GM18909 (cell line): ENCODE results near the gene MFSD6.
"Not testable (repeated sequence)": the region's sequence is repeated elsewhere in the genome, so short reads cannot be mapped to it uniquely, and the experiment has no call there.

Experiments
- ATAC-seq: cut with Tn5 transposase; IDR thresholded peaks from one replicate; pipeline ENCODE4 v1.9.1; 2021; ENCODE audit warnings: mild to moderate bottlenecking; ENCODE audit not compliant: unreplicated experiment, poor library complexity

Gene MFSD6

DNA sequence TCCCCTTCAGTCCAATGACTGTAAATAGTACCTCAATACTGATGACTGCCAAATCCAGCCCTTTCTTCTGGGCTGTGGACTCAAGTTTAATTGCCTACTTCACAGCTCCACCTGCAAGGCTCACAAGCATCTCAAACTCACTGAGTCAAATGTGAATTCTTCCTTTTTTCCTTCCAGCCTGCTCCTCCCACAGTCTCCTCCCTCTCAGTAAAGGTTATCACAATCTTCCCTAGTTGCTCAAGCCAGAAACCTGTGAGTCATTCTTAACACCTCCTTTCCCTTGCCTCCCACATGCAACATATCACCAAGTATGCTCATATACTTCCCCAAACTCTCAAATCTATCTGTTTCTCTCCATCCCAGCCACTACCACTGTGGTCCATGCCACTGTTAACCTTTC is 3.7 kb upstream of the MFSD6 start:
- no peak for ATAC-seq

DNA sequence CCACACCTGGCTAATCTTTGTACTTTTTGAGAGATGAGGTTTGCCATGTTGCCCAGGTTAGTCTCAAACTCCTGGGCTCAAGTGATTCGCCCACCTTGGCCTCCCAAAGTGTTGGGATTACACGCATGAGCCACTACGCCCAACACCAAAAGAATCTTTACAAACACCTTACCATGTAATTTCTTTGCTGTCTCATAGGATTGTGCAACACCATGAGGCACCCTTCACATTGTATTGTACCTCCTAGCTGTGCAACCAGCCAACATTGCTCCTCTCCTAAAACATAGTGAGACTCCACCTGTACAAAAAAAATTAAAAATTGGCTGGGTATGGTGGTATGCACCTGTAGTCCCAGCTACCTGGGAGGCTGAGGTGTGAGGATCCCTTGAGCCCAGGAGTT is 3.1 kb upstream of the MFSD6 start:
- ATAC-seq: no peak

DNA sequence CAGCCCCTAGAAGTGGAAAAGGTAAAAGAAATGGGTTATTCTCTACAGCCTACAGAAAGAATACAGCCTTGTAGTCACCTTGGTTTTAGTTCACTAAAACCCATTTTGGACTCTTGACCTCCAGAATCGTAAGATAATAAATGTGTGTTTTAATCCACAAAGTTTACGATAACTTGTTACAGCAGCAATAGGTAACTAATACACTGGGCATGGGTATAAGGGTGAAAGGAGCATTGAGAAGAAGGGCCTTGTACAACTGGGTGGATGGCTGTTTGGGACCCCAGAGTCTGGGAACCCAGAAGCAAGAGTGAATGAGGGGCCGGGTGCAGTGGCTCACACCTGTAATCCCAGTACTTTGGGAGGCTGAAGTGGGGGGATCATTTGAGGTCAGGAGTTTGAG is 2.2 kb upstream of the MFSD6 start:
- ATAC-seq: no peak

DNA sequence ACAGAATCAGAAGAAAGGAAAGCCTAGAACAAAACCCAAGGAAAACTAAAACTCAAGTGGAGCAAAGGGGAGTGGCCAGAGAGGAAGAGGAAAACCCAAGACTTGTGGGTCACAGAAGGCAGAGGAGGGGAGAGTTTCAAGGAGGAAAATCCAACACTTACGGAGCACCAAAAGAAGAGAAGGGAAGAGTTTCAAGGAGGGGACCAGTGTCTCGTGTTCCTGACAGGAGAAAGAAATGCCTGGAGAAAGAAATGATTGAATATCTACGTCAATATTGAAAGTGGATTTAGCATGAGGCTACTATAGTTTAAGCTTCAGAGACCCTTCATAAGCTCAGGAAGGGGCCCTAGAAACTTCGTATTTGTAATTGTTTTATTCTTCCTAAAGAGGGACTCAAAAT is 1.4 kb upstream of the MFSD6 start:
- ATAC-seq: no peak

DNA sequence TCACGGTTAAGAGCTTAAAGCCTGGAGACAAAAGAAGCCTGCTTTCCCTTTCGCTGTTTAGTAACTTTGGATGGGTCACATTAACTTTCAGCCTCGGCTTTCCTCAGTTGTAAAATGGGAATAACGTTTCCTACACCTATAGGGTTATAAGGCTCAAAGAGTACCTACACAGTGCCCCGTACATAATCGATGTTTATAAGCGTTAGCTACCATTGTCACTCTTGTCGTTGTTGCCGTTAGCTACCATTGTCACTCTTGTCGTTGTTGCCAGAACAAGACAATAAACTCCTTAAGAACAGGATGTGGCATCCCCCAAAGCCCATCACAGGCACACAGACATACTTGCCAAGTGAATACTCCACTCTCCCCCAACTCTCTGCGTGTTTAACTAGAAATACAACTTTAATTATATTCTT is 901 bp upstream of the MFSD6 start:
- no peak for ATAC-seq

DNA sequence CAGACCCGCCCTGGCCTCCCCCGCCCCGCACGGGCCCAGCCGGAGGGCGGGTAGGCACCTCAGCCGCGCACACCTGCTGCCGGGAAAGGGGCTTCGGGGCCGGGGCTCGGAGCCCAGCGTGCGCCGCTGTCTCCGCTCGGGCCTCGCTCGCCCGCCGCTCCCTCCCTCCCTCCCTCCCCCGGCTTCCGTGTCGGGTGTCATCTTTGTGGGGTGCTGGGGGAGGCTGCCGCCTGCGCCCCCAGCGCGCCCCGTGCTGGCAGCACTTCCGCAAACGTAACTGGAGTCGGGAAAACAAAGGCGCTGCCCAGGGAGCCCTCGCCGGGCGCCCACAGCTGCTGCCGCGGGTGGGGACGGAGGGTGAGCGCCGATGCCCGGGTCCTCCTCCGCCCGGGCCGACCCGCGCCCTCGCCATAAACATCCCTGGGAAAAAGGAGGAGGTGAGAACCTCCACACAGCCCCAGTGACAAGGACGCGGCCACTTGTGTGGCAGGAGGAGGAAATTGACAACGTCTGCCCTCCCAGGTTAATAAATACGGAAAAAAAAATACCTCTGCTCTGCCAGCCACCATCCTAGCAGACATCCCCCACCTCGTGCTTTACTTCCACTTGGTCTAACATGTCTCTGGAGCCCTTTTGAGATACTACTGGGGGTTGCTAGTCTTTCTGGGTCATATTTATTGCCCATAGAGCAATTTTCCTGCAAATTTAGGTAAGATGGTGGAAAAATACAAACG is 550 bp downstream of the MFSD6 start:
- peak; percentile 75 for ATAC-seq

DNA sequence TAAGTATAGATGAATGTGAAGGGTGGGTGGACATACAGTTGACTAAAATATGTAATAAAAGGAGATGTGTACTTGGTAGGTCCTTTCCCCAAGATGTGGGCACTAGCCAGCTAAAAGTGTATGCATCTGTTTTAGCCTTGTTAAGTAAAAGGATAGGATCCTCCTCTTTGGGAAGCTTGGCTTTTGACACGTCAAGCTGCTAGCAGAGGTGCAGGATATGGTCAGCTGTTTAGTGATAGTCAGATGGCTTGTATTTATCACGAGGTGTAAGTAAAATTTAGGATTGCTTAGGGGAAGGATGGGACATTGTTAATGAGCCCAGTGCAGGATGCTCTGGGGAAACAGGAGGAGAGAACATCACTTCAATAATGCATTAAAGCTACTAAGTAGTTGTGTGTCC is 1.5 kb downstream of the MFSD6 start:
- no peak for ATAC-seq

DNA sequence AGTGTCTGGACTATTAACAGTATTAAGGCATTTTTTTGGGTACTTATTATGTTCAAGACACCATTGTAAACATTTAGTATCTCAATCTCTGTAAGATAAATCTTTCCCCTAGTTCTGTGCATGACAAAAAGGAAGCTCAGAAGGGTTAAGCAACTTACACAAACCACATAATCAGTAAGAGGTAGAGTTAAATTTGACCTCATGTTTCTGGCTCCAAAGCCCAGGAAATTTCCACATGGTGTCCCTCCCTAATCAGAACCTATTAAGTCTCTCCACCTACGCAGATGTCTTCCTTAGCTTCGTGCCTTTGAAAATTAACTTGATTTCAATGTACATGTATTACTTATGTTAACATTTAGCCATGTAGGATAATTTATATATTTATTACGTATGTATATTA is 2.0 kb downstream of the MFSD6 start:
- no peak for ATAC-seq

DNA sequence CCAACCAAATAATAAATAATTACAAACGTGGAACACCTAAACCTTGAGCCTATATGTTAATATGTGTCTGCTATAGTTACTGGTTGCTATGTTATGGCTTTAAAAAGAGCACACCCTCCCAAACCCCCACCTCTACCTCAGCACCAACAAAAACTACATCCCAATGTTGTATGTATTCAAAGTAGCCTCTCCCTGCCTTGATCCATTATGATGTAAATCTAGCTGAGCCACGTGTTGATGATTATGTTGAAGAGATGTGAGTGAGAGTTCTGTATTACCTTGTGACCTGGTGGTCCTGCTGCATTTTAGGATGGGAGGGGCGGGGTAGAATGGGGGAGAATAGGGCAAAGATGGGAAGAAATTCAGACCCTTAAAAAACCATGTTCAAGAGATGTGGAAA is 4.8 kb downstream of the MFSD6 start:
- no peak for ATAC-seq

DNA sequence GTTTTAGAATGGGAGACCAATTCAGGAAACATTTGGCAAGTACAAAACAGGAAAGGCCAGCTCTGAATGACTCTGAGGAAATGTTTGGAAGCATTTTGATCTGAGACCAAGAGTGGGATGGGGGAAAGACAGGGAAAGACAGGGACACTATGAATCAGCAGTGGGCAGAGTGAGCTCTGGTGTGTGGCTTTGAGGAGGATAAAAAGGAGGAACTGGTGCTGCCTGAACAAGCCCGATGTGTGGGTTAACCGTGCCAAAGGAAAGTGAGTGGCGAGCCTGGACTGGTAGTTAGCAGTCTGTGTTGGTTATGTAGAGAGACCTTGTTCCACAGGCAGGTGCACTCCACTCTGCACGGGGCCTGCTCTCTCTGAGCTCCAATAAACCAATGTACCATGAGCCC is 5.3 kb downstream of the MFSD6 start:
- no peak for ATAC-seq

DNA sequence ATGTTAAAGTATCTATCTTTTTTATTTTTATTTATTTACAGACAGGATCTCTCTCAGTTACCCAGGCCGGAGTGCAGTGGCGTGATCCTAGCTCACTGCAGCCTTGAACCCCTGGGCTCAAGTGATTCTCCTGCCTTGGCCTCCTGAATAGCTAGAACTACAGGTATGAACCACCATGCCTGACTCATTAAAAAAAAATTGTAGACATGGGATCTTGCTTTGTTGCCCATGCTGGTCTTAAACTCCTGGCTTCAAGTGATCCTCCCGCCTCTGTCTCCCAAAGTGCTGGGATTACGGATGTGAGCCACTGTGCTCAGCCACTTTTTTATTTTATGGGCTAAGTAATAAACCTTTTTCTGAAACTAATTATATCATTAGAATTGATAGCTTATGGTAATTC is 7.1 kb downstream of the MFSD6 start:
- no peak for ATAC-seq

DNA sequence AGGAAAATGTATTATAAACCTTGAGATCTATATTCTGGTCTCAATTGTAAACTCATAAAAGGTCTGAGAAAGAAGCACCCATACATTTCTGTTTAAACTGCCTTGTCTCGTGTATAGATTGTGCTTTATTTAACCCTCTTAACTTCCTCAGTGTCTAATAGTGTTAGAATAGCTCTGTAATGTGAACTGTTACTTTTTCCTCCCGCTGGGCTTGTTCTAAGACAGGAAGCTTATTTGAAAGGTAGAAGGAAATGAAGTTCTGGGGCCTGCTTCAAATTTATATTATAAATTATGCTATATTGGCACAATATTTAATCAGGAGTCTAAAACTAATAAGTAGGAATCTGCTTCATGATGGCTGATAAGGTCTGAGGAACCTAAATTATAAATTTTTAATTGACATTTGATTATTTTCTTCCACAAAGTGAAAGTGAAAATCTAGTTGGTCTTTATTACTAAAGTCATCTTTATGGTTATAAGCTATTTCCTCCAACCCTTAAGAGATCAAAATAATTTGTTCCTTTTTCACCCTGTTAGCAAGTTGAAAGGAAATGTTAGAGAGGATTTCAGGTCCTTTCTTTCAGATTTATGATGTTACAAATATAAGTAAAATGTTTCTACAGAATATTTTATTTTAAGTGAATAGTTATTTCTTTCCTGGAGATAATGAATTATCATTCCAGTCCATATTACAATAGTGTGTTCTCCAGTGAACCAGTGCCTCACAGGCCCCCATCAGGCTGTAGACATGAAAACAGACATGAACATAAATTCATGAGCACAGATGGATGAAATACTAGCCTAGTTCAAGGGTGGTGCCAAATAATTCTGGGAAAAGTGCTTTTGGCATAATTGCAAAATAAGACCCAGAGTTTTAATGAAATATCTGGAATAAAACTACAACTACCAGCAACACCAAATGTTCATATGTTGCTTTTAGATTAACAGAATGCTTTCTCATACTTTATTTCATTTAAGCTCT is 7.9 kb downstream of the MFSD6 start:
- peak; percentile 65 for ATAC-seq

DNA sequence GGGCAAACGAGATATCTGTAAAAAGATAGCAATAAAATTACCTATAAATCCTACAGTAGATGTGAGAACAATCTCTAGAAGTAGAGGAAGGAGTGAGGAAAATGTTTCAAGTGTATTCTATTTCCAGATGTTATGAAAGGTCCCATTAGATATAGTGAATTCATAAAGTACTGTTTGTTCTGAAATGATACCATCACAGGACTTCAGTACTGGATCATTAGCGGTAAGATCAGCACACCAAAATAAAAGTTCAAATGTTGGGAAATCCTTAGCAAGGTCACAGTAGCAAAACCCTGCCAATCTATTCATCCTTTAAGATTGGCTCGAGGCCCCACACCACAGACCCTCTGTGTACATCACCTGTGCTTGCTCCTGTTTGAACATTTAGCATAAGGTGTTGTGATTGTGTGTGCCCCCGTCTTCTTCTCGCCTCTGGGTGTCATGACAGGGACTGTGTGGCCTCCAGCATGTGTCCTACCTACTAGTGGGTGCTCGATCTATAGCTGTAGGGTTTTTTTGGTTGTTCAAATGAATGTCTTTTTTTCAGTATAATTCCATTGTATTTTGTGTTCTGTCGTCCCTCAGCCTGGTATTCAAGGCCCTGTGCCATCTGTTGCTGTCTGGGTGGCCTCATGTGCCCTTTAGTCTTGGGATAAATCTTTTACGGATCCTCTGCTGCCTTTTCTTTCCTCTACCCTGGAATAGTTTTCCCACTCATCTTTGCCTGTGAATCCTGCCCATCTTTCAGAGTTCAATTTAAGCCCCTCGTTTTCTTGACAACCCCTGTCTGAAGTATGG is 9.1 kb downstream of the MFSD6 start:
- ATAC-seq: no peak

DNA sequence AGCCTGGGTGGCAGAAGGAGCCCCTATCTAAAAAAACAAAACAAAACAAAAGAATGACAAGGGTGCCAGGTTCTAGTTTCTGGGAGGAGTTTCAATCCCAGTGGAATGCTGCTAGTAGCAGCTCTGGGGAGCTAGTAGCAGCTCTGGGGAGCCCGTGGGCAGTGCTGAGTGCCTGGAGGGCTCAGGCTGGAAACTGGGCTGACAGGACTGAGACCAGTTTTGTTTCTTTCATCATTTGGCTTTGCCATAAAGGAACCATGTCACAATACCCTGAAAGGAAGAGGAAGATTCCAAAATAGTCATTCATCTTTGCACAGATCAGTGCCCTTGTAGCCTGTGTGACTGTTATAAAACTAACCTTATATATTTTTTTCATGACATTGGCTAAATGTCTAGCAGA is 10.6 kb downstream of the MFSD6 start:
- ATAC-seq: no peak

DNA sequence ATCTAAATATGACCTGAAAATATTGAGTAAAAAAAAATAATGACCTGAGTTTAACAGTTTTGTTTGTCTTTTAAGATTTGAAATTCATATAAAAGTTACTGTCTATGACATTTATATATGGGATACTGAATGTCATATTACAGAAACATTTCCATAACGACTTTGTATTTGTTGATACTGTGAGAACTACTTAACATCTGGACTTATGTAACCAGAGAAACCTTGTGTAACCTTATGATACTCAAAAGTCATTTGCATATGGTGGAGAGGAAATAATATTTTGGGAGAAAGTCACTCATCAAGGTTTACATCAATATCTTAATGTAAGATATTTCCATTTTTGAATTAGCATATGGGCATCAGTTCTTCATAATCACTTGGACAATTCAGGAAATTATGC is 12.6 kb downstream of the MFSD6 start:
- ATAC-seq: no peak

DNA sequence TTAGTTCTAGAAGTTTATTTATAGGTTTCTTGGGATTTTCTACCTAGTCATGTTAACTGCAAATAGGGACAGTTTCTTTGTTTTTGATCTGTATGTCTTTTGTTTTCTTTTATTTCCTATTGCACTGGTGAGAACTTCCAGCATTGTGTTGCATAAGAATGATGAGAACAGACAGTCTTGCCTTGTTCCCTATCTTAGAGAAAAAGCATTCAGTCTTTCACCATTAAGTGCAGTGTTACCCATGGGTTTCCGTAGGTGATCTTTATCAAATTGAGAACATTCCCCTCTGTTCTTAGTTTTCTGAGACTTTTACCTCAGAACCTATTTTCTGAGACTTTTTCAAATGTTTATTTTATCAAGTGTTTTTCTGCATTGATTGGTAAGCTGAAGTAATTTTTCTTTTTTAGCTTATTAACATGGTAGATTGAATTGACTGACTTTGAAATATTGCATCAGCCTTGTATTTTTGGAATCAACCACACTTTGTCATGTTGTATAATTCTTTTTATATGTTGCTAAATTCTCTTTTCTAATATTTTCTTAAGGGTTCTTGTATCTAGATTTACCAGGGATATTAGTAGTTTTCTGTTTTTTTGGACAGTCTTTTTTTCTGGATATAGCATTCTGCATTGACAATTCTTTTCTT is 17.2 kb downstream of the MFSD6 start:
- no peak for ATAC-seq

DNA sequence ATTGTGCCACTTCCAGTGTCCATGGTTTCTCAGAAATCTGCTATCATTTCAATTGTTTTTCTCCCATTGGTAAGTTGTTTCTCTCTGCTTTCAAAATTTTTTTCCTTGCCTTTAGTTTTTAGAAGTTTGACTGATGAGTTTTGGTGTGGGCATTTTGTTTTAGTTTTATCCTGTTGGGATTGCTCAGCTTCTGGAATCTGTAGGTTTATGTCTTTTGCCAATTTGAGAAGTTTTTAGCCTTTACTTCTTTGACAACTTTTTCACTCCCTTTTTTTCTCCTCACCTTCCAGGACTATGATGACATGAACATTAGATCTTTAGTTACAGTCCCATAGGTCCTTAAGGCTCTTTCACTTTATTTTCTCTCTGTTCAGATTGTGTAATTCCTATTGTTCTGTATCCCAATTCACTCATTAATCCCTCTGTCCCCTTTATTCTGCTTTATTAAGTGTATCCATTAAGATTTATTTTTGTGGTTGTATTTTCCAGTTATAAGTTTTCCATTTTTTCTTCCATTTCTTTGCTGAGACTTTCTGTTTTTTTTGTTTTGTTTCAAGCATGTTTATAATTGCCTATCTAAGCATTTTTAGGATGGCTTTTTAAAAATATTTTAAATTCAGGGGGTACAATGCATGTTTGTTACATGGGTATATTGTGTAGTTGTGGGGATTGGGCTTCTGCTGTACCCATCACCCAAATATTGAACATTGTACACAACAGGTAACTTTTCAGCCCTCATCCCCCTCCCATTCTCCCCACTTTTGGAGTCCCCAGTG is 17.9 kb downstream of the MFSD6 start:
- ATAC-seq: no peak

DNA sequence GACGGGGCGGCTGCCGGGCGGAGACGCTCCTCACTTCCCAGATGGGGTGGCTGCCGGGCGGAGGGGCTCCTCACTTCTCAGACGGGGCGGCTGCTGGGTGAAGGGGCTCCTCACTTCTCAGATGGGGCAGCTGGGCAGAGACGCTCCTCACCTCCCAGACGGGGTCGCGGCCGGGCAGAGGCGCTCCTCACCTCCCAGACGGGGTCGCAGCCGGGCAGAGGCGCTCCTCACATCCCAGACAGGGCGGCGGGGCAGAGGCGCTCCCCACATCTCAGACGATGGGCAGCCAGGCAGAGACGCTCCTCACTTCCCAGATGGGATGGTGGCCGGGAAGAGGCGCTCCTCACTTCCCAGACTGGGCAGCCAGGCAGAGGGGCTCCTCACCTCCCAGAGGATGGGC is 22.7 kb downstream of the MFSD6 start:
- not testable (repeated sequence) for ATAC-seq

DNA sequence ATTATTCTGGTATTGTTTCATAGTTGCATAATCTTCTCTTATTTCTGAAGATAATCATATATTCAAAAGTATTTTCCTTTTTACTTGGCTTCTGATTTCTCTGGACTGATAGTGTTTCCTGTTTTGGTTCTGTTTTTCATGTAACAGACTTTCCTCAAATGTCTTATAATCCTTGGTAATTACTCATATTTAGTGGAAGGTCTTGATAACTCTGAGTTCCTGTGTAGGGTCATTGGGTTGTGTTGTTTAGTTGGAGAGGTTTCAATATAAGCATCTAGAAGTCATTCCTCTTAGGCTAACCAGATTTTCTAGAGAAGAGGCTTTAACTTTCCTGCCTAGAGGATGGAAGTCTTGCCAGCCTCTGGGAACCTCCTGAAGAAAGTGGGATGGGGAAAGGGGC is 23.8 kb downstream of the MFSD6 start:
- ATAC-seq: no peak
